CD14-positive monocyte (primary cell): ENCODE results near the gene ZNF592. TPM values are rescaled to one million over a fixed set of nuclear protein-coding genes. Genes with fewer than 3 reads are reported as not detected.

Experiments used
- DNase-seq, 3 donors: peaks; one replicate each; pipeline ENCODE4 v3.0.0-alpha.2; 2011 to 2022
- H2AFZ ChIP-seq: 2 replicates; pipeline ENCODE4 v1.6.0; 2012; ENCODE audit warnings: mild to moderate bottlenecking, low read depth, low read length, inconsistent platforms; ENCODE audit not compliant: insufficient read depth, poor library complexity, severe bottlenecking
- H3K27ac ChIP-seq, 2 donors: 1 replicate in 1 of 2; 2 replicates in 1 of 2; pipeline ENCODE4 v1.5.1; 2012 to 2013; ENCODE audit warnings: low read length in 2 of 2, control low read depth in 1 of 2, inconsistent platforms in 1 of 2, low read depth in 1 of 2, mild to moderate bottlenecking in 1 of 2
- H3K27me3 ChIP-seq, 2 donors: one replicate each; pipeline versions ENCODE4 v1.6.0 to v1.6.1; 2011 to 2013; ENCODE audit warnings: low read length in 2 of 2; ENCODE audit not compliant: control insufficient read depth in 2 of 2, insufficient read depth in 2 of 2
- H3K36me3 ChIP-seq, 2 donors: replicated peaks in 1 of 2; 1 replicate in 1 of 2; 2 replicates in 1 of 2; pipeline versions ENCODE4 v1.5.1 to v1.6.1; 2012 to 2013; ENCODE audit warnings: low read length in 2 of 2, control low read depth in 1 of 2, inconsistent platforms in 1 of 2, mild to moderate bottlenecking in 1 of 2; ENCODE audit not compliant: insufficient read depth in 2 of 2, control insufficient read depth in 1 of 2
- H3K4me1 ChIP-seq, 2 donors: 1 replicate in 1 of 2; 2 replicates in 1 of 2; pipeline versions ENCODE4 v1.5.1 to v1.6.1; 2012 to 2013; ENCODE audit warnings: low read length in 2 of 2, control low read depth in 1 of 2, inconsistent platforms in 1 of 2, mild to moderate bottlenecking in 1 of 2, moderate library complexity in 1 of 2; ENCODE audit not compliant: insufficient read depth in 2 of 2, control insufficient read depth in 1 of 2
- H3K4me2 ChIP-seq: replicated peaks from 2 replicates; pipeline ENCODE3; 2012; ENCODE audit warnings: low read length, moderate library complexity, mild to moderate bottlenecking; ENCODE audit not compliant: poor library complexity, severe bottlenecking; ENCODE audit errors: extremely low read depth
- H3K4me3 ChIP-seq, 3 experiments: fragments of 200-600 bp in 1 of 3; sonication (generic) in 1 of 3; replicated peaks in 1 of 3; 1 replicate in 2 of 3; 2 replicates in 1 of 3; pipeline ENCODE4 v1.5.1; 2011 to 2013; ENCODE audit warnings: low read length in 3 of 3, mild to moderate bottlenecking in 3 of 3, control low read depth in 2 of 3, low read depth in 2 of 3, inconsistent platforms in 1 of 3, moderate library complexity in 1 of 3
- H3K79me2 ChIP-seq: 2 replicates; pipeline ENCODE4 v1.6.0; 2012; ENCODE audit warnings: mild to moderate bottlenecking, control low read depth, inconsistent platforms, low read length, moderate library complexity; ENCODE audit not compliant: insufficient read depth
- H3K9ac ChIP-seq: 2 replicates; pipeline ENCODE4 v1.6.0; 2017; ENCODE audit warnings: low read length, mild to moderate bottlenecking; ENCODE audit not compliant: insufficient read depth, poor library complexity, severe bottlenecking
- H3K9me3 ChIP-seq, 2 donors: replicated peaks in 1 of 2; 1 replicate in 1 of 2; 2 replicates in 1 of 2; pipeline versions ENCODE4 v1.5.1 to v1.6.1; 2012 to 2013; ENCODE audit warnings: low read length in 2 of 2, control low read depth in 1 of 2; ENCODE audit not compliant: control insufficient read depth in 1 of 2, insufficient read depth in 1 of 2
- H4K20me1 ChIP-seq: 2 replicates; pipeline ENCODE4 v1.6.0; 2012; ENCODE audit warnings: mild to moderate bottlenecking, low read length, control low read depth, moderate library complexity; ENCODE audit not compliant: insufficient read depth
- H3K27ac Mint-ChIP-seq, 7 donors: one replicate each; pipeline ENCODE4 v1.8.0; 2020; ENCODE audit warnings: mild to moderate bottlenecking in 7 of 7, mixed read lengths in 7 of 7, moderate library complexity in 6 of 7, inconsistent platforms in 2 of 7
- H3K27me3 Mint-ChIP-seq, 3 donors: one replicate each; pipeline ENCODE4 v1.8.0; 2021 to 2022; ENCODE audit warnings: low read depth in 3 of 3, mild to moderate bottlenecking in 3 of 3, mixed read lengths in 3 of 3, moderate library complexity in 3 of 3, inconsistent platforms in 1 of 3
- H3K36me3 Mint-ChIP-seq, 2 donors: one replicate each; pipeline ENCODE4 v1.8.0; 2020; ENCODE audit warnings: mixed read lengths in 2 of 2, inconsistent platforms in 1 of 2, mild to moderate bottlenecking in 1 of 2
- H3K4me1 Mint-ChIP-seq: one replicate; pipeline ENCODE4 v1.8.0; 2020; ENCODE audit warnings: mild to moderate bottlenecking, mixed read lengths
- H3K4me3 Mint-ChIP-seq, 2 donors: one replicate each; pipeline ENCODE4 v1.8.0; 2020; ENCODE audit warnings: mild to moderate bottlenecking in 2 of 2, mixed read lengths in 2 of 2, moderate library complexity in 1 of 2
- H3K9me3 Mint-ChIP-seq, 7 donors: one replicate each; pipeline ENCODE4 v1.8.0; 2020 to 2022; ENCODE audit warnings: mixed read lengths in 7 of 7, mild to moderate bottlenecking in 6 of 7, moderate library complexity in 6 of 7, inconsistent platforms in 2 of 7
- CTCF ChIP-seq: fragments of 200-600 bp; IDR thresholded peaks from one replicate; pipeline ENCODE4 v1.8.0; 2022; ENCODE audit warnings: antibody characterized with exemption, mild to moderate bottlenecking
- WGBS: methylation state at CpG from one replicate; pipeline ENCODE4 v1.1.5; 2013; ENCODE audit warnings: missing lambda C conversion rate; ENCODE audit not compliant: insufficient coverage; 5-methylcytosine and 5-hydroxymethylcytosine counted together
- intact Hi-C, 2 donors: fragments of 100-400 bp; cut with micrococcal nuclease; formaldehyde crosslinking; loops; one replicate each; pipeline versions ENCODE4 v1.15.0 to v1.15.1; 2023
- polyA plus RNA-seq, 3 donors: library from polyadenylated mRNA; depleted of rRNA in 1 of 3; unstranded in 2 of 3; stranded (reverse) in 1 of 3; fragments of 300-500 nt in 2 of 3; fragments of >200 nt in 1 of 3; fragmentation: Illumina TruSeq in 2 of 3; gene quantifications; 1 replicate in 2 of 3; 2 replicates in 1 of 3; pipeline ENCODE4 v1.2.3, GENCODE V29; 2012 to 2021

The ZNF592 gene
- polyA plus RNA-seq, 3 donors = 2.8 to 43.6 (median 5.0) TPM

- H3K4me2 ChIP-seq = no peak overlapping the region
- H3K27ac Mint-ChIP-seq = no peak overlapping the region
- H3K36me3 Mint-ChIP-seq = no peaks in the 10 kb centered on the region
- no peaks in the 10 kb centered on the region for H3K4me1 ChIP-seq
- 96% methylated on average over 23 of the region's 23 CpGs for WGBS
- intact Hi-C loops = no loop called here
- H3K4me3 ChIP-seq = no peak overlapping the region
- H3K27me3 Mint-ChIP-seq = peaks cover 0 to 3% (median 3%) of the 10 kb centered on the region in 3 donors
- no peaks in the 10 kb centered on the region for H3K9me3 ChIP-seq
- no peaks in the 10 kb centered on the region for H4K20me1 ChIP-seq
- H2AFZ ChIP-seq = no peak overlapping the region
- H3K4me1 Mint-ChIP-seq = peaks cover 9% of the 10 kb centered on the region
- DNase-seq = no peak
- no peaks in the 10 kb centered on the region for H3K79me2 ChIP-seq
- H3K27me3 ChIP-seq = no peaks in the 10 kb centered on the region
- H3K4me3 Mint-ChIP-seq = no peak overlapping the region
- TF ChIP-seq CTCF = no peak
- peaks cover 0 to 3% (median 0%) of the 10 kb centered on the region in 7 donors for H3K9me3 Mint-ChIP-seq
- H3K36me3 ChIP-seq = no peaks in the 10 kb centered on the region
- no peak overlapping the region for H3K9ac ChIP-seq
- no peak overlapping the region for H3K27ac ChIP-seq
These were observed 91.3 kb downstream of the ZNF592 start for GRCh38 chr15:84839714-84840113.

- no peak overlapping the region for H3K4me2 ChIP-seq
- no peaks in the 10 kb centered on the region for H3K27me3 ChIP-seq
- H3K4me1 ChIP-seq = no peaks in the 10 kb centered on the region
- Mint-ChIP-seq H3K27me3 (peaks cover 0 to 3% (median 3%) of the 10 kb centered on the region in 3 donors), H3K4me3 (no peak overlapping the region), H3K4me1 (peaks cover 9% of the 10 kb centered on the region), H3K27ac (no peak overlapping the region), H3K36me3 (no peaks in the 10 kb centered on the region), H3K9me3 (peaks cover 0 to 3% (median 0%) of the 10 kb centered on the region in 7 donors)
- intact Hi-C loops = no loop called here
- H3K4me3 ChIP-seq = no peak overlapping the region
- no peaks in the 10 kb centered on the region for H4K20me1 ChIP-seq
- no peaks in the 10 kb centered on the region for H3K79me2 ChIP-seq
- no peak overlapping the region for H3K9ac ChIP-seq
- no peak overlapping the region for H2AFZ ChIP-seq
- no peak for TF ChIP-seq CTCF
- H3K27ac ChIP-seq = no peak overlapping the region
- H3K9me3 ChIP-seq = no peaks in the 10 kb centered on the region
- no peak for DNase-seq
- no peaks in the 10 kb centered on the region for H3K36me3 ChIP-seq
- WGBS = 95% methylated on average over 7 of the region's 10 CpGs
These were observed 91.9 kb downstream of the ZNF592 start for GRCh38 chr15:84840255-84840654.
